ENCODE data around the gene BST1.
A peak's percentile ranks its signal among the peaks of the same experiment; 100 is the strongest.

The BST1 gene

GRCh38 chr4:15668566-15669435, 34.1 kb upstream of the BST1 start:
- DNase-seq (ENCODE audit: insufficient read length, low spot score), result no peak
- no peak for FAIRE-seq
- TF ChIP-seq POLR2A (IDR thresholded peaks at IDR 0.05; ENCODE audit: low read depth, low read length), result no peak

- TF ChIP-seq POLR2A (IDR thresholded peaks at IDR 0.05; ENCODE audit: low read depth, low read length), result no peak
- DNase-seq (ENCODE audit: insufficient read length, low spot score) (no peak), FAIRE-seq (no peak)
Observed at GRCh38 chr4:15670576-15670975, 32.3 kb upstream of the BST1 start.

GRCh38 chr4:15672101-15672500, 30.8 kb upstream of the BST1 start:
- FAIRE-seq (no peak), DNase-seq (ENCODE audit: insufficient read length, low spot score) (no peak)
- no peak for TF ChIP-seq POLR2A (IDR thresholded peaks at IDR 0.05; ENCODE audit: low read depth, low read length)

- no peak for TF ChIP-seq POLR2A (IDR thresholded peaks at IDR 0.05; ENCODE audit: low read depth, low read length)
- DNase-seq (ENCODE audit: insufficient read length, low spot score) (no peak), FAIRE-seq (no peak)
Observed at GRCh38 chr4:15673337-15673736, 29.5 kb upstream of the BST1 start.

GRCh38 chr4:15674046-15674445, 28.8 kb upstream of the BST1 start:
- DNase-seq (ENCODE audit: insufficient read length, low spot score), result no peak
- no peak for FAIRE-seq
- no peak for TF ChIP-seq POLR2A (IDR thresholded peaks at IDR 0.05; ENCODE audit: low read depth, low read length)

GRCh38 chr4:15674926-15675325, 27.9 kb upstream of the BST1 start:
- no peak for TF ChIP-seq POLR2A (IDR thresholded peaks at IDR 0.05; ENCODE audit: low read depth, low read length)
- FAIRE-seq (no peak), DNase-seq (ENCODE audit: insufficient read length, low spot score) (no peak)

- DNase-seq (ENCODE audit: insufficient read length, low spot score) (no peak), FAIRE-seq (no peak)
- no peak for TF ChIP-seq POLR2A (IDR thresholded peaks at IDR 0.05; ENCODE audit: low read depth, low read length)
Observed at GRCh38 chr4:15675356-15675755, 27.5 kb upstream of the BST1 start.

- no peak for TF ChIP-seq POLR2A (IDR thresholded peaks at IDR 0.05; ENCODE audit: low read depth, low read length)
- FAIRE-seq, result no peak
- DNase-seq (ENCODE audit: insufficient read length, low spot score), result no peak
Observed at GRCh38 chr4:15676039-15676438, 26.8 kb upstream of the BST1 start.

GRCh38 chr4:15676899-15677298, 26.0 kb upstream of the BST1 start:
- TF ChIP-seq POLR2A (IDR thresholded peaks at IDR 0.05; ENCODE audit: low read depth, low read length), result no peak
- no peak for FAIRE-seq

GRCh38 chr4:15677507-15677988, 25.3 kb upstream of the BST1 start:
- no peak for TF ChIP-seq POLR2A (IDR thresholded peaks at IDR 0.05; ENCODE audit: low read depth, low read length)
- FAIRE-seq, result peak; percentile 73
- DNase-seq (ENCODE audit: insufficient read length, low spot score), result no peak

More at GRCh38 chr4:15676899-15677298, 26.0 kb upstream of the BST1 start:
- no peak for DNase-seq (ENCODE audit: insufficient read length, low spot score)

GRCh38 chr4:15681067-15681371, 21.8 kb upstream of the BST1 start:
- TF ChIP-seq POLR2A (IDR thresholded peaks at IDR 0.05; ENCODE audit: low read depth, low read length), result no peak
- FAIRE-seq, result no peak

GRCh38 chr4:15681372-15682241, 21.3 kb upstream of the BST1 start, which contains the start of gene FAM200B:
TSS of gene FAM200B (plus strand) at chr4:15681827. CDS start at chr4:15686978, 5,151 bp downstream.
- DNase-seq (ENCODE audit: insufficient read length, low spot score) (peak; percentile 59), FAIRE-seq (peak; percentile 87)
- TF ChIP-seq POLR2A (IDR thresholded peaks at IDR 0.05; ENCODE audit: low read depth, low read length), result peak; percentile 92

More at GRCh38 chr4:15681067-15681371, 21.8 kb upstream of the BST1 start:
- DNase-seq (ENCODE audit: insufficient read length, low spot score), result no peak

- no peak for TF ChIP-seq POLR2A (IDR thresholded peaks at IDR 0.05; ENCODE audit: low read depth, low read length)
- FAIRE-seq, result no peak
Observed at GRCh38 chr4:15682242-15683142, 20.4 kb upstream of the BST1 start.

More at GRCh38 chr4:15682242-15683142, 20.4 kb upstream of the BST1 start:
- DNase-seq (ENCODE audit: insufficient read length, low spot score), result no peak

Data from H54 (cell line).